Transverse colon (tissue), 4 donors: ENCODE results near the gene CAVIN1. TPM values are rescaled to one million over a fixed set of nuclear protein-coding genes. Genes with fewer than 3 reads are reported as not detected.
"Not testable (repeated sequence)": the region's sequence is repeated elsewhere in the genome, so short reads cannot be mapped to it uniquely, and the experiment has no call there.

Experiments
- DNase-seq: peaks from one replicate; pipeline ENCODE4 v3.0.0-alpha.2; 2019
- H3K27ac ChIP-seq, 4 donors: fragments of 200-600 bp; sonication (generic); 2 replicates each; pipeline ENCODE4 v1.5.1; 2016 to 2018; ENCODE audit warnings: inconsistent platforms in 4 of 4
- H3K27me3 ChIP-seq: fragments of 200-600 bp; sonication (generic); 2 replicates; pipeline ENCODE4 v1.5.1; 2017; ENCODE audit warnings: inconsistent platforms
- H3K36me3 ChIP-seq, 4 donors: fragments of 200-600 bp; sonication (generic); 2 replicates each; pipeline ENCODE4 v1.5.1; 2017 to 2019; ENCODE audit warnings: inconsistent platforms in 4 of 4
- H3K4me1 ChIP-seq, 4 donors: fragments of 200-600 bp; sonication (generic); 2 replicates each; pipeline ENCODE4 v1.5.1; 2017 to 2020; ENCODE audit warnings: inconsistent platforms in 4 of 4
- H3K4me3 ChIP-seq, 4 donors: fragments of 200-600 bp; sonication (generic); 1 replicate in 1 of 4; 2 replicates in 3 of 4; pipeline versions ENCODE4 v1.5.1 to v1.6.1; 2017 to 2019; ENCODE audit warnings: inconsistent platforms in 4 of 4
- H3K9me3 ChIP-seq, 2 donors: fragments of 200-600 bp; sonication (generic); 2 replicates each; pipeline ENCODE4 v1.5.1; 2017 to 2019; ENCODE audit warnings: inconsistent platforms in 2 of 2
- EP300 ChIP-seq: sonication (generic); formaldehyde crosslinking; IDR thresholded peaks from one replicate; pipeline ENCODE4 v1.6.1; 2017; ENCODE audit warnings: antibody characterized with exemption, low read depth
- POLR2A ChIP-seq: fragments of 450-650 bp; IDR thresholded peaks from one replicate; pipeline ENCODE4 v1.6.1; 2016; ENCODE audit warnings: antibody characterized with exemption, mild to moderate bottlenecking, moderate library complexity
- POLR2AphosphoS5 ChIP-seq, 3 donors: sonication (generic); formaldehyde crosslinking; IDR thresholded peaks; one replicate each; pipeline ENCODE4 v1.6.1; 2016; ENCODE audit warnings: antibody characterized with exemption in 3 of 3
- WGBS, 2 donors: methylation state at CpG; one replicate each; pipeline ENCODE4 v1.1.5; 2018; ENCODE audit warnings: low coverage in 1 of 2; 5-methylcytosine and 5-hydroxymethylcytosine counted together
- in situ Hi-C, 4 donors: fragments of 200-750 bp; cut with MboI; loops; one replicate each; pipeline versions ENCODE4 v1.15.0 to v1.15.1; 2017; ENCODE audit warnings: low sequenced_read_pairs in 3 of 4, low pct_ligation_motif_present in 1 of 4, low pct_unique_long_range_greater_than_20kb in 1 of 4
- intact Hi-C: fragments of 100-400 bp; cut with DNase I; formaldehyde crosslinking; loops from one replicate; pipeline ENCODE4 v1.15.1; 2023; ENCODE audit warnings: low total_unique reads
- total RNA-seq, 4 donors: library from RNA; depleted of rRNA; stranded (reverse); fragments of >200 nt; gene quantifications; one replicate each; pipeline ENCODE4 v1.1.0, GENCODE V29; 2016
- TF ChIP-seq, protein P1 (sequence below), 5 experiments: fragments of 200-600 bp in 3 of 5; fragments of 450-650 bp in 2 of 5; sonication (generic) in 3 of 5; IDR thresholded peaks; 1 replicate in 2 of 5; 2 replicates in 3 of 5; pipeline ENCODE4 v1.5.1; 2016 to 2017; ENCODE audit warnings: antibody characterized with exemption in 5 of 5, inconsistent platforms in 3 of 5, mild to moderate bottlenecking in 2 of 5, moderate library complexity in 1 of 5

Gene CAVIN1
- total RNA-seq, 4 donors from 2014 or later = 53.7 to 135 (median 69.2) TPM

DNA sequence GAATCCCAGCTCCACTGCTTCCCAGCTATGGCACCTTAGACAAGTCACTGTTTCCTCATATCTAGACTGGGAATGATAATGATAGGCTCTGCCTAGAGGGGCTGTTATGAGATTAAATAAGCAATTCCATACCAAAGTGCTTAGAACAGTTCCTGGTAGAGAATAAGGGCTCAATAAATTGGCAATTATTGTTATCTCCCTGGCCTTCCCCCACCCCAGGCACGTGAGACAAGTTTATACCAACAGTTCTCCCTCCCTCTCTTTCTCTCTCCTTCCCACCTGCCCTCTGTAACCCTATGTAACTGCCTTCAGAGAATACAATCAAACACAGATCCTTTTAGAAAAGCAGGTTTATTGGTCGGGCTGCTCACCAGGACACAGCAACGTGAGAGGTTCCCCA, 20.9 kb downstream of the CAVIN1 start:
- DNase-seq = peak; percentile 57
- intact Hi-C loops (no loop called here), in situ Hi-C loops (loop anchor here in 3 of 4 donors (5.0 to 25.0 kb wide), 3 partner anchors 77 to 110 kb away; no protein-coding TSS in a partner anchor)
- no peaks in the 10 kb centered on the region for H3K27me3 ChIP-seq
- TF ChIP-seq POLR2AphosphoS5 (IDR thresholded peaks at IDR 0.05) (peak in 1 of 3 donors; percentile 9), POLR2A (no peak)
- WGBS, 2 donors = 25% methylated on average over 3 of the region's 3 CpGs; no CpG with 5 or more reads in 1 of the 2 donors
- no peak overlapping the region for H3K4me3 ChIP-seq
- peak overlapping the region; percentile 64 to 78 (median 74) for H3K27ac ChIP-seq
- no peaks in the 10 kb centered on the region for H3K9me3 ChIP-seq
- H3K4me1 ChIP-seq = peaks cover 17 to 48% (median 41%) of the 10 kb centered on the region in 4 donors
- H3K36me3 ChIP-seq = no peaks in the 10 kb centered on the region

DNA sequence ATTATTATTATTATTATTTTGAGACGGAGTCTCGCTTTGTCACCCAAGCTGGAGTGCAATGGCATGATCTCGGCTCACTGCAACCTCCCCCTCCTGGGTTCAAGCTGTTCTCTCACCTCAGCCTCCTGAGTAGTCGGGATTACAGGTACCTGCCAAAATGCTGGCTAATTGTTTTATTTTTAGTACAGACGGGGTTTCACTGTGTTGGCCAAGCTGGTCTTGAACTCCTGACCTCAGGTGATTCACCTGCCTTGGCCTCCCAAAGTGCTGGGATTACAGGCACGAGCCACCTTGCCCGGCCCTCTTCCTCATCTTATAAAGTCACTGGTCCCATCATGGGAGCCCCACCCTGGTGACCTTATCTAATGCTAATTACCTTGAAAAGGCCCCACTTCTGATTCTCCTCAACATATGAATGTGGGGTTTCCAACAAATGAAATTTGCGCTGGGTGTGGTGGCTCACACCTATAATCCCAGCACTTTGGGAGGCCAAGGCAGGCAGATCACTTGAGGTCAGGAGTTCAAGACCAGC, 22.1 kb downstream of the CAVIN1 start:
- H3K27me3 ChIP-seq, DNase-seq, intact Hi-C loops, H3K36me3 ChIP-seq, H3K9me3 ChIP-seq, H3K4me3 ChIP-seq: not testable (repeated sequence)
- Histone ChIP-seq H3K4me1 (peaks cover 8 to 37% (median 31%) of the 10 kb centered on the region in 4 donors), H3K27ac (peak overlapping the region; percentile 46 to 75 (median 61))
- in situ Hi-C loops = loop anchor here in 3 of 4 donors (5.0 to 25.0 kb wide), 3 partner anchors 76 to 111 kb away; no protein-coding TSS in a partner anchor
- WGBS, 2 donors = 78 to 79% methylated on average over 5 to 8 of the region's 8 CpGs

DNA sequence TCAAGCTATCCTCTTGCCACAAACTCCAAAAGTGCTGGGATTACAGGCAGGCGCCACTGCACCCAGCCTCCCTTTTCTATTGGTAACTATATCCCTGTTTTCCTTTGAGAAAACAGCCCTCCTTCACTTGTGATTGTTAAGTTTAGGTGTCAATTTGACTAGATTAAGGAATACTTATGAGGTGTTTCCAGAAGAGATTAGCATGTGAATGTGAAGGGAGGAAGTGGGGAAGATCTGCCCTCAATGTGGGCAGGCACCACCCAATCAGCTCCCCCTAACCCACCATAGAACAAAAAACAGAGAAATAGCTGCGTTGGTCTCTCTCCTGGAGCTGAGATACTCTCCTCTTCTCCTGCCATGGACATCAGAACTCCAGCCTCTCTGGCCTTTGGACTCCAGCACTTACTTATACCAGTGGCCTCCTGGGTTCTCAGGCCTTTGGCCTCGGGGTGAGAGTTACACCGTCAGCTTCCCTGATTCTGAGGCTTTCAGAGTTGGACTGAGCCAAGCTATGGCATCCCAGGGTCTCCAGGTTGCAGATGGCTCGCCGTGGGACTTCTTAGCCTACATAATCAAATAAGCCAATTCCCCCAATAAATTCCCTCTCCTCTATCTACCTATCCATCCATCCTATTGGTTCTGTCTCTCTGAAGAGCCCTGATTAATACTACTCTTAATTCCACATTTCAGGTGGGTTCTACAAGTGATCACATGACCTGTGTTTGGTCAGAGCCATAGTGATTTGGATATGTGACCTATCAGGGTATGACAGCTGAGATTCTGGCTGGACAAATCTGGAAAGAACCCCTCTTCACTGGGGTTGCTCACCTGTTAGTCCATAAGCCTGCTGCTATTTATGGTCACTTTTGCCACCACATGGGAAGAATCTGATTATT, 22.9 kb downstream of the CAVIN1 start:
- Histone ChIP-seq H3K9me3 (no peaks in the 10 kb centered on the region), H3K27me3 (no peaks in the 10 kb centered on the region), H3K4me3 (no peak overlapping the region), H3K27ac (peak overlapping the region; percentile 4 to 75 (median 28)), H3K36me3 (no peaks in the 10 kb centered on the region), H3K4me1 (peaks cover 8 to 37% (median 31%) of the 10 kb centered on the region in 4 donors)
- intact Hi-C loops (no loop called here), in situ Hi-C loops (loop anchor here in 3 of 4 donors (5.0 to 25.0 kb wide), 3 partner anchors 75 to 112 kb away; no protein-coding TSS in a partner anchor)
- TF ChIP-seq, protein P1, sequence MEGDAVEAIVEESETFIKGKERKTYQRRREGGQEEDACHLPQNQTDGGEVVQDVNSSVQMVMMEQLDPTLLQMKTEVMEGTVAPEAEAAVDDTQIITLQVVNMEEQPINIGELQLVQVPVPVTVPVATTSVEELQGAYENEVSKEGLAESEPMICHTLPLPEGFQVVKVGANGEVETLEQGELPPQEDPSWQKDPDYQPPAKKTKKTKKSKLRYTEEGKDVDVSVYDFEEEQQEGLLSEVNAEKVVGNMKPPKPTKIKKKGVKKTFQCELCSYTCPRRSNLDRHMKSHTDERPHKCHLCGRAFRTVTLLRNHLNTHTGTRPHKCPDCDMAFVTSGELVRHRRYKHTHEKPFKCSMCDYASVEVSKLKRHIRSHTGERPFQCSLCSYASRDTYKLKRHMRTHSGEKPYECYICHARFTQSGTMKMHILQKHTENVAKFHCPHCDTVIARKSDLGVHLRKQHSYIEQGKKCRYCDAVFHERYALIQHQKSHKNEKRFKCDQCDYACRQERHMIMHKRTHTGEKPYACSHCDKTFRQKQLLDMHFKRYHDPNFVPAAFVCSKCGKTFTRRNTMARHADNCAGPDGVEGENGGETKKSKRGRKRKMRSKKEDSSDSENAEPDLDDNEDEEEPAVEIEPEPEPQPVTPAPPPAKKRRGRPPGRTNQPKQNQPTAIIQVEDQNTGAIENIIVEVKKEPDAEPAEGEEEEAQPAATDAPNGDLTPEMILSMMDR (IDR thresholded peaks at IDR 0.05) = no peak
- no peak for TF ChIP-seq POLR2A
- no peak for TF ChIP-seq POLR2AphosphoS5 (IDR thresholded peaks at IDR 0.05)
- TF ChIP-seq EP300 = no peak
- DNase-seq = no peak
- WGBS, 2 donors = 86 to 100% methylated on average over 1 to 6 of the region's 6 CpGs

DNA sequence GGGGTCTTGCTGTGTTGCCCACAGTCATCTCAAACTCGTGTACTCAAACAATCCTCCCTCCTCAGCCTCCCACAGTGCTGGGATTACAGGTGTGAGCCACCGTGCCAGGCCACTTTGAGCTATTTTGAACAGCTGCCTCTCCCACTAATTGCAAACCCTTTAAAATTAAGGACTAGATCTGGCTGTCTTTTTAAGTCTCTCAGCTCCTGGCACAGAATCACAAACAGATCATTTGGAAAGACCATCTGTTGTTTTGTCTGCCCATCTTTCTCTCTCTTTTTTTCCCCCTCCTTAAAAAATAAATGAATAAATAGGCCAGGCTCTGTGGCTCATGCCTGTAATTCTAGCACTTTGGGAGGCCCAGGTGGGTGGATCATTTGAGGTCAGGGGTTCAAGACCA, 23.9 kb downstream of the CAVIN1 start:
- peak overlapping the region in 2 of 4 donors; percentile 38 to 56 for H3K27ac ChIP-seq

DNA sequence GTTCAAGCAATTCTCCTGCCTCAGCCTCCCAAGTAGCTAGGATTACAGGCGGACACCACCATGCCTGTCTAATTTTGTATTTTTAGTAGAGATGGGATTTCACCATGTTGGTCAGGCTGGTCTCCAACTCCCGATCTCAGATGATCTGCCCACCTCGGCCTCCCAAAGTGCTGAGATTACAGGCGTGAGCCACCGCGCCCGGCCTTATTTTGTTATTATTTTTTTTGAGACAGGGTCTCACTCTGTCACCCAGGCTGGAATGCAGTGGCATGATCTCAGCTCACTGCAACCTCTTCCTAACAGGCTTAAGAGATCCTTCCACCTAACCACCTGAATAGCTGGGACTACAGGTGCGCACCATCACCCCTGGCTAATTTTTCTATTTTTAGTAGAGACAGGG, 27.5 kb downstream of the CAVIN1 start:
- H3K9me3 ChIP-seq, DNase-seq: not testable (repeated sequence)

More for the DNA sequence above, 23.9 kb downstream of the CAVIN1 start:
- WGBS, 2 donors = 65 to 69% methylated on average over 2 of the region's 2 CpGs
- peaks cover 8 to 36% (median 27%) of the 10 kb centered on the region in 4 donors for H3K4me1 ChIP-seq
- no peak for TF ChIP-seq POLR2AphosphoS5 (IDR thresholded peaks at IDR 0.05)
- no peak for TF ChIP-seq POLR2A
- TF ChIP-seq EP300 = no peak
- TF ChIP-seq, protein P1 (IDR thresholded peaks at IDR 0.05) = no peak
- no peaks in the 10 kb centered on the region for H3K27me3 ChIP-seq
- intact Hi-C loops = no loop called here
- H3K4me3 ChIP-seq = no peak overlapping the region
- DNase-seq = no peak
- no peaks in the 10 kb centered on the region for H3K36me3 ChIP-seq
- in situ Hi-C loops = no loop called here
- H3K9me3 ChIP-seq = no peaks in the 10 kb centered on the region

More for the DNA sequence above, 27.5 kb downstream of the CAVIN1 start:
- intact Hi-C loops, in situ Hi-C loops, H3K4me3 ChIP-seq, H3K27ac ChIP-seq, H3K36me3 ChIP-seq, H3K27me3 ChIP-seq: not testable (repeated sequence)
- 97% methylated on average over 6 to 8 of the region's 8 CpGs for WGBS, 2 donors
- H3K4me1 ChIP-seq = peaks cover 0 to 17% (median 5%) of the 10 kb centered on the region in 4 donors
